H1 (cell line): ENCODE measurements around the gene PFKFB3.

Experiments
- CEBPB ChIP-seq: IDR thresholded peaks from 2 replicates; pipeline ENCODE4 v1.6.1; 2012; ENCODE audit warnings: low read depth, low read length
- CHD2 ChIP-seq: IDR thresholded peaks from 2 replicates; pipeline ENCODE4 v1.6.1; 2012; ENCODE audit warnings: low read length, improper control_type of control experiment
- EP300 ChIP-seq, 2 experiments: IDR thresholded peaks; 1 replicate in 1 of 2; 2 replicates in 1 of 2; pipeline ENCODE4 v1.6.1; 2011 to 2012; ENCODE audit warnings: low read depth in 2 of 2, low read length in 2 of 2, mild to moderate bottlenecking in 2 of 2, borderline replicate concordance in 1 of 2, inconsistent platforms in 1 of 2, moderate library complexity in 1 of 2
- EZH2 ChIP-seq: fragments of 200-600 bp; sonication (generic); IDR thresholded peaks from 2 replicates; pipeline ENCODE4 v1.7.1; 2012; ENCODE audit warnings: low read depth, mild to moderate bottlenecking, moderate library complexity, low read length, inconsistent platforms; ENCODE audit not compliant: severe bottlenecking
- FOSL1 ChIP-seq: IDR thresholded peaks from 2 replicates; pipeline ENCODE4 v1.6.1; 2011; ENCODE audit warnings: mild to moderate bottlenecking, low read depth, low read length, moderate library complexity; ENCODE audit not compliant: insufficient read depth
- HDAC6 ChIP-seq: IDR thresholded peaks from one replicate; pipeline ENCODE4 v1.7.1; 2012; ENCODE audit warnings: low read depth, mild to moderate bottlenecking, inconsistent platforms, low read length, moderate library complexity
- POLR2AphosphoS5 ChIP-seq: IDR thresholded peaks from 2 replicates; pipeline ENCODE4 v1.6.1; 2011; ENCODE audit warnings: low read depth, low read length
- RAD21 ChIP-seq, 2 experiments: IDR thresholded peaks in 1 of 2; conservative IDR thresholded peaks in 1 of 2; 2 replicates each; pipeline ENCODE4 v1.6.1; 2011; ENCODE audit warnings: low read depth in 2 of 2, low read length in 2 of 2, improper control_type of control experiment in 1 of 2, inconsistent platforms in 1 of 2, mild to moderate bottlenecking in 1 of 2, moderate library complexity in 1 of 2
- ZNF274 ChIP-seq: IDR thresholded peaks from 2 replicates; pipeline ENCODE4 v1.7.0; 2012; ENCODE audit warnings: low read length, borderline replicate concordance; ENCODE audit errors: extremely low read depth
- TF ChIP-seq, protein P1 (sequence below), 3 experiments: IDR thresholded peaks; 1 replicate in 2 of 3; 2 replicates in 1 of 3; pipeline versions ENCODE4 v1.5.1 to v1.6.1; 2011; ENCODE audit warnings: low read length in 3 of 3, mild to moderate bottlenecking in 3 of 3, inconsistent platforms in 2 of 3, low read depth in 1 of 3, moderate library complexity in 1 of 3; ENCODE audit not compliant: insufficient read depth in 1 of 3; ENCODE audit errors: control extremely low read depth in 1 of 3
- TF ChIP-seq, protein P2 (sequence below): IDR thresholded peaks from 2 replicates; pipeline ENCODE4 v1.6.1; 2012; ENCODE audit warnings: low read length, inconsistent platforms

DNA sequence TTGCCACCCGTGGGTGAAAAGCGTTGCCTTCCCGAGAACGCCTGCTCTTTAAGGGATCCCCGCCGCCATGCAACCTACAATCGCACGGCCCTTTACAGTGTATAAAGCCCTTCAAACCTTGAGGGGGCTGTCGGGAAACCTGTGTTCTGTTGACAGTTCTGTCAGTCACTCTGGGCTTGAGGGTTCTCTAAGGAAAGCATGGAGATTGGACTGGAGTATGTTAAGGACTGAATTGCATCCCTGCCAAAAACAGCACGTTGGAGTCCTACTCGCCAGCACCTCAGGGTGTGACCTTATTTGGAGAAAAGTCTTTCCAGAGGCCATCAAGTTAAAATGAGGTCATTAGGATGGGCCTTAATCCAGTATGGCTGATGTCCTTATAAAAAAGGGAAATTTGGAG lies 70.6 kb downstream of the PFKFB3 start:
- no peak for TF ChIP-seq EP300 (IDR thresholded peaks at IDR 0.05; ENCODE audit: borderline replicate concordance in 1 of 2, low read depth in 2 of 2, low read length in 2 of 2)
- TF ChIP-seq FOSL1: no peak
- TF ChIP-seq, protein P1, sequence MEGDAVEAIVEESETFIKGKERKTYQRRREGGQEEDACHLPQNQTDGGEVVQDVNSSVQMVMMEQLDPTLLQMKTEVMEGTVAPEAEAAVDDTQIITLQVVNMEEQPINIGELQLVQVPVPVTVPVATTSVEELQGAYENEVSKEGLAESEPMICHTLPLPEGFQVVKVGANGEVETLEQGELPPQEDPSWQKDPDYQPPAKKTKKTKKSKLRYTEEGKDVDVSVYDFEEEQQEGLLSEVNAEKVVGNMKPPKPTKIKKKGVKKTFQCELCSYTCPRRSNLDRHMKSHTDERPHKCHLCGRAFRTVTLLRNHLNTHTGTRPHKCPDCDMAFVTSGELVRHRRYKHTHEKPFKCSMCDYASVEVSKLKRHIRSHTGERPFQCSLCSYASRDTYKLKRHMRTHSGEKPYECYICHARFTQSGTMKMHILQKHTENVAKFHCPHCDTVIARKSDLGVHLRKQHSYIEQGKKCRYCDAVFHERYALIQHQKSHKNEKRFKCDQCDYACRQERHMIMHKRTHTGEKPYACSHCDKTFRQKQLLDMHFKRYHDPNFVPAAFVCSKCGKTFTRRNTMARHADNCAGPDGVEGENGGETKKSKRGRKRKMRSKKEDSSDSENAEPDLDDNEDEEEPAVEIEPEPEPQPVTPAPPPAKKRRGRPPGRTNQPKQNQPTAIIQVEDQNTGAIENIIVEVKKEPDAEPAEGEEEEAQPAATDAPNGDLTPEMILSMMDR (IDR thresholded peaks at IDR 0.05; ENCODE audit: control extremely low read depth in 1 of 3, insufficient read depth in 1 of 3, low read depth in 1 of 3, low read length in 3 of 3): no peak
- TF ChIP-seq POLR2AphosphoS5: no peak
- no peak for TF ChIP-seq CEBPB
- TF ChIP-seq CHD2: no peak
- TF ChIP-seq HDAC6: no peak
- no peak for TF ChIP-seq EZH2
- no peak for TF ChIP-seq ZNF274
- TF ChIP-seq RAD21 (IDR thresholded peaks at IDR 0.05 in 1 of 2, conservative IDR thresholded peaks at IDR 0.05 in 1 of 2; ENCODE audit: low read depth in 2 of 2, low read length in 2 of 2): no peak
- TF ChIP-seq, protein P2, sequence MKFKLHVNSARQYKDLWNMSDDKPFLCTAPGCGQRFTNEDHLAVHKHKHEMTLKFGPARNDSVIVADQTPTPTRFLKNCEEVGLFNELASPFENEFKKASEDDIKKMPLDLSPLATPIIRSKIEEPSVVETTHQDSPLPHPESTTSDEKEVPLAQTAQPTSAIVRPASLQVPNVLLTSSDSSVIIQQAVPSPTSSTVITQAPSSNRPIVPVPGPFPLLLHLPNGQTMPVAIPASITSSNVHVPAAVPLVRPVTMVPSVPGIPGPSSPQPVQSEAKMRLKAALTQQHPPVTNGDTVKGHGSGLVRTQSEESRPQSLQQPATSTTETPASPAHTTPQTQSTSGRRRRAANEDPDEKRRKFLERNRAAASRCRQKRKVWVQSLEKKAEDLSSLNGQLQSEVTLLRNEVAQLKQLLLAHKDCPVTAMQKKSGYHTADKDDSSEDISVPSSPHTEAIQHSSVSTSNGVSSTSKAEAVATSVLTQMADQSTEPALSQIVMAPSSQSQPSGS: no peak
